Head of caudate nucleus (tissue), 42 donors: ENCODE data around the gene TBCA.
A peak's percentile ranks its signal among the peaks of the same experiment; 100 is the strongest.
"Not testable (repeated sequence)": the region's sequence is repeated elsewhere in the genome, so short reads cannot be mapped to it uniquely, and the experiment has no call there.

ENCODE experiments used
- DNase-seq, 42 donors: peaks; one replicate each; pipeline versions ENCODE4 v3.0.0 to v3.0.0-alpha.2; 2020 to 2021; ENCODE audit warnings: mixed read lengths in 7 of 42
- intact Hi-C: fragments of 100-400 bp; cut with DNase I; formaldehyde crosslinking; loops from one replicate; pipeline ENCODE4 v1.15.0; 2022

TBCA gene

DNA sequence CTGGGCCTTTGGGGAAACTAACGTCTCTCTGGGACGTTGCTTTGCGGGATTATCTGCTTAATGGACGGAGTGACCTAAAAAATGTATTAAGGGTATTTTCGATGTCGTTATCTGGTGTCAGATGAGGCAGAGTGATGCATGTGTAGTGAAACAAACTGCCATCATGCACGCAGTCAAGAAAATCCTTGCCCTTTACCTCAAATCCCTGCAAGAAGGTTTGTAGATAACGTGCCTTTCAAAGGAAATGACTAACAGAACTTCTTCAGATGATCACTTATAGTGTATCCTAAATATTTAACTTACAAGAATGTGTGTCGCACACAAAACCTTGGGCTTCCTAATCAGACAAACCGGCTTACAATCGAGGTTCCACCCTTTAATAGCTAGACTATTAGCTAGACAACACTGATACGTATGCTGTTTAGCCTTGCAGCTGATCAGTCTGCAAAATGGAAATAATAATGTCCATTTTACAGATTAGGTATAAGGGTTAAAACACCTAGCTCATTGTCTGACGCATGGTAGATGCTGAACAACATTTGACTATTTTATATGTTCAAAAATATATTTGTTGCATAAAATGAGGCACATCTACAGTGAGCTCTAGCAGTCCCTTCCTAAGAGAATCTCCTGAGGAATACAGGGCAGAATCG is 541 bp upstream of the TBCA start:
- no peak for DNase-seq
- intact Hi-C loops = loop anchor here (5.0 kb wide), 2 partner anchors 76 to 129 kb away; no protein-coding TSS in a partner anchor

DNA sequence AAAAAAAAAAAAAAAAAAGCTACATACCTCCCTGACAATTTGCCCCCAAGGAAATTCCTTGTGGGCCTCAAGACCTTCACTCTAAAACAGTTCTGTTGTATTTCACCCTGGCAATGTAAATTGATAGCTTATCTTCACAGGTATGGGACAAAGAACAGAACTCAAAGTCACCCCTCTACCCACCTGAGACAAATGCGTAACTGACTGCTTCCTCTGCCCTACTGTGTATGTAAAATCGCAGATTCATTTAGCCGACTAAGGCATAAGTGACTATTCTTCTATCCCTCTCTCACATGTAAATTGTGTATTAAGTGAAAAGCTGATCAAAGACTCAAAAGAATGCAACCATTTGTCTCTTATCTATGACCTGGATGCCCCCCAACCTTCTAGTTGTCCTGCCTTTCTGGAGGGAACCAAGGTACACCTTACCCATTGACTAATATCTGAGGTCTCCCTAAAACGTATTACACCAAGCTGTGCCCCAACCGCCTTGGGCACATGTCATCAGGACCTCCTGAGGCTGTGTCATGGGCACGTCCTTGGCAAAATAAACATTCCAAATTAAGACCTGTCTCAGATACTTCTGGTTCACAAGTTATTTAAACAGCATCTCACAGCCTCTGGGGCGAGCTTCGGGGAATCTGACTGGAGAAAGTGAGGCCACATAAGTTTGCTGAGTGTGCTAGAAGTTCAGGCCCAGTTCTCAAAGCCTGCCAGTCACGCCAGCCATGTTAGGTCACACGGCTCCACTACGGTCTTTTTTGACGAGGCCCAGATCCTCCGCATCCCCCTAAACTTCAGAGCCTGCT is 954 bp downstream of the TBCA start:
- intact Hi-C loops = loop anchor here (5.0 kb wide), 2 partner anchors 77 to 128 kb away; no protein-coding TSS in a partner anchor
- DNase-seq = peak in 9 of 42 donors; percentile 17 to 56 (median 40)

DNA sequence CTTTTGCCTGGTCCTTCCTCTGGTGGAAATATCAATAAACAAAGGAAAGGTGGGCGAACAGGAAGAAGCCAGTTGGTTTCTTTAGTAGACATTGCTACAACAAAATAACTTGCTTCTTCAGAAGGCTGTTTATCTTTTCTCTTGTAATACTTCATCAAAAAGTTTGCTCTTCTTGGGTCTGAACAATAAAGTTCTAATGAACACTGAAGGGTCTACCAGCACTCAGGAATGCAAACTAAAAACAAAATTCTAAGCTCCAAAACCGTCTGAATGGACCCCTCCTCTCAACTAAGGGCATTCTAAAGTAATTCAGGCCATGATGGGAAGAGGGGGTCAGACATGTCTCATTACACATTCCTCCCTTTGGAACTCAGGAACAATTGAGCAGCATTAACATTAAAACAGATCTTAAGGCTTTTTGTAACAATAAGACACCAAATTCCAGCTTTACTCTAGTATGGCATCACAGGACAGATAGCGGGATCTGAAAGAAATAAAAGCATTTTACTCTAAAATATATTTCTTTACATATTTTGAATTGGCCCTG is 2.3 kb downstream of the TBCA start:
- intact Hi-C loops = no loop called here
- no peak for DNase-seq

- DNase-seq = no peak
- intact Hi-C loops = no loop called here
Measured at GRCh38 chr5:77772729-77773128, 3.4 kb downstream of the TBCA start.

DNA sequence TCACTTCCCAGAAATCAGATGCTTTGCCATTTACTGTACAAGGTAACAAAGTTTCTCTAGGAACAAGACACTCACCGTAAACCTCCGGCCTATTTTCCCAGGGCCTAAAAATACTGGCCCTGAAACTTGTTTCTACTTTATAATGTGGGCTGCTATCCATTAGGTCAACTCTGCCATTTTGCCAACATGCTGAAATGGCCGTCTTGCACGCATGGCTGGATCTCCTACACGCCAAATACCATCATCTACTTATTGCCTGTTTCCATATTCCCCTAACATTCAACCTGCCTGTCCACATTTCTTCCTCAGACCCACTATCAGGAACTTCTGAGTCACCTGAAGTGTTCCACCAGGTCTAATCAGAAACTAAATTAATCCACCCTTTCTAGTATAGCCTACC is 4.7 kb downstream of the TBCA start:
- no peak for DNase-seq
- intact Hi-C loops = no loop called here

- DNase-seq = no peak
- intact Hi-C loops = no loop called here
Measured at GRCh38 chr5:77770293-77771005, 5.7 kb downstream of the TBCA start.

DNA sequence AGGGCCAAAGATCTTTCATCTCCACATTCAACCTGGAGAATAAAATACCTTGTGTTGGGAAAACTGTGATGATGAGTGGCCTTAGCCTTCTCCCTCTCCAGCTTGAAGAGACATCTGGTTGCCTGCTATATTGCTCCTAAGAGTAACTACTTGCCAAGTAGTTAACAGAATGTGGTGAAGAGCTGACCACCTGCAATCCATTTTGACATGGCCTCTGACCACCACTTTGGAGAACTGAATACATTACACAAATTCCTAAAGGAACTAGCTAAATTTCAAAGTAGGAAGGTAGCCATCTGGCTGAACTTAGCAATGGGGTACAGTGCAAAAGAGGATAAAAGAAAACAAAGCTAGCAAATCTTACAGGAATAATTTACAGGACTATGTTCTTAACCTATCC is 7.2 kb downstream of the TBCA start:
- DNase-seq = no peak
- intact Hi-C loops = no loop called here

DNA sequence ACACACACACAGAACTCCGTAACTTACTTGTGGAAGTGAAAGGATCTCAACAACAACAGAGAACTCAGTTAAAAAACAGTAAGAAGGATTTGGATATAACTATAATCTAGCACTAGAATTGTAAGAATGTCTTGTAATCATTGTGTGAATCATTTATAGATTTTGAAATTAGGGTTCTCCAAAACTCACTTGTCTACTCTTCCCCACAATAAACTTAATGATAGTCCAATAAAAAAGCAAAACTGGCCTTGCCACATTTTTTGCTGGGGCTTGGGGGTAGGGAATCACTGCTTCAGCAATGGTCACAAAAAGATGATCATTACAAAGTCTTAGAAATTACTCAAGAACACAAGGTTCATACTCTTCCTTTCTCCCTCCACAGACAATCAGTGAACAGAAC is 8.8 kb downstream of the TBCA start:
- intact Hi-C loops = no loop called here
- DNase-seq = no peak

GRCh38 chr5:77761606-77762005 is 14.5 kb downstream of the TBCA start:
- intact Hi-C loops = no loop called here
- no peak for DNase-seq

GRCh38 chr5:77758141-77758938 is 17.8 kb downstream of the TBCA start:
- intact Hi-C loops = no loop called here
- no peak for DNase-seq

DNA sequence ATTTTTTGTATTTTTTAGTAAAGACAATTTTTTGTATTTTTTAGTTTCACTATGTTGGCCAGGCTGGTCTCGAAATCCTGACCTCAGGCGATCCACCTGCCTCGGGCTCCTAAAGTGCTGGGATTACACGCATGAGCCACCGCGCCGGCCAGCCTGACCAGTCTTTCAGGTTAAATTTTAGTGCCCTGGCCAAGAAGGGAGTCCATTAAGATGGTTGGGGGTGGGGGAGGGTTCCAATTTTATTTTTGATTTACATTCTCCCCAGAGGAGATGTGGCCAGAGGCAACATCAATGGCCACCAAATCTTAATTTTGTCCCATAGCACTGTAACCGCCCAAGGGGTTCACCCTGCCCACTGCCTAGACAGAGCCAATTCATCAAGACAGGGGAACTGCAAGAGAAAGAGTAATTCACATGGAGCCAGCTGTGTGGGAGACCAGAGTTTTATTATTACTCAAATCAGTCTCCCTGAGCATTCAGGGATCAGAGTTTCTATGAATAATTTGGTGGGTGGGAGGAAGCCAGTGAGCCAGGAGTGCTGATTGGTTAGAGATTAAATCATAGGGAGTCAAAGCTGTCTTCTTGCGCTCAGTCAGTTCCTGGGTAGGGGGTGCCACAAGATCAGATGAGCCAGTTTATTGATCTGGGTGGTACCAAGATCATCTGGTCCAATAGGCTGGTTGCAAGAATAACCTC is 24.7 kb downstream of the TBCA start:
- intact Hi-C loops = no loop called here
- DNase-seq = peak in 7 of 42 donors; percentile 3 to 47 (median 14)

- intact Hi-C loops, DNase-seq: not testable (repeated sequence)
Measured at GRCh38 chr5:77750928-77751327, 25.2 kb downstream of the TBCA start.

DNA sequence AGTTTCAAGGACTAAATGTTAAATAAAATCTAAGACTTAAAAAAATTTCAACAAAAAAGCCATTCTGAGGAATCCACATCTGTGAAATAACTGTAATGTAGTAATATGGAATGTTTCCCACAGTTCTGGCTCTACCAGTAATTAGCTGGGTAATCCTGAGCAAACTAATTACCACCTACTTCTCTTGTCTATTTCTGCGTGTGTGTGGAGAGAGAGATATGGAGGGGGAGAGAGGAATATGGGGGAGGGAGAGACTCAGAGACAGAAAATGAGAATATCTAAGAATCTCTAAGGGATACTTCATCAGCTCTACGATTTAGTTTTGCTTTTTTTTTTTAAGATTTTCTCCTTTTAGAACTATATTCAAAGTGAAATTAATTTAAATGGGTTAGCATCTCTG is 28.0 kb downstream of the TBCA start:
- DNase-seq = peak in 1 of 42 donors; percentile 6
- intact Hi-C loops = no loop called here

- intact Hi-C loops = no loop called here
- no peak for DNase-seq
Measured at GRCh38 chr5:77744116-77744515, 32.0 kb downstream of the TBCA start.

DNA sequence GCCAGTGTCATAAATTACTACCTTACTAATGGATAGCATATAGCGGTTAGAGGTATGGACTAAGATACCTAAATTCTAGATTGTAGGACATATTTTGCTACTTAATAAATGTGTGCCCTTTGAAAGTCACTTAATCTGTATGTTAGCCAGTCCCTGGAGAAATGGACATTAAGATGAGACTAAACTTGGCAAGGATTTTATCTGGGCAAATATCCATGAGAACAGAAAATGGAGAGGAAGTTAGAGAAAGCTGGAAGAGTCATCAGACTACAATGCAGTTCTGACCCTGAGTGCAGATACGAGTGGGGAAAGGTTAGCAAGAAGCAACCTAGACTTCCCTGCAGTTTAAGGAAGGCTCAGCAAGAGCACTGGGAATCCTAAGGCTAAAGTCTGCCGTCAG is 33.0 kb downstream of the TBCA start:
- DNase-seq = no peak
- intact Hi-C loops = no loop called here

GRCh38 chr5:77741608-77742007 is 34.5 kb downstream of the TBCA start:
- intact Hi-C loops = no loop called here
- no peak for DNase-seq

GRCh38 chr5:77734885-77735284 is 41.3 kb downstream of the TBCA start:
- intact Hi-C loops = no loop called here
- DNase-seq = no peak

GRCh38 chr5:77733130-77733529 is 43.0 kb downstream of the TBCA start:
- DNase-seq = no peak
- intact Hi-C loops = no loop called here
